Loucy (cell line): ENCODE data around the gene ESYT2.

Source experiments
- CTCF ChIP-seq: fragments of 200-600 bp; sonication (generic); conservative IDR thresholded peaks from 2 replicates; pipeline ENCODE4 v1.5.1; 2014; ENCODE audit warnings: mild to moderate bottlenecking, antibody characterized with exemption, low read length
- EZH2phosphoT487 ChIP-seq: fragments of 200-600 bp; IDR thresholded peaks from 2 replicates; pipeline ENCODE4 v1.6.1; 2018; ENCODE audit warnings: antibody characterized with exemption, mild to moderate bottlenecking, moderate library complexity, borderline replicate concordance

GRCh38 chr7:158777793-158778192, 51.5 kb downstream of the ESYT2 start:
- no peak for TF ChIP-seq CTCF
- TF ChIP-seq EZH2phosphoT487 = no peak
